ENCODE measurements around the gene CD300A. TPM values are rescaled to one million over a fixed set of nuclear protein-coding genes. Genes with fewer than 3 reads are reported as not detected.

The CD300A gene
- total RNA-seq, 1 donor from 2014 or later: not detected

- no peak for DNase-seq (ENCODE audit: low spot score)
- H3K9me3 Mint-ChIP-seq (ENCODE audit: low read depth): peaks cover 2% of the 10 kb centered on the region
- no peak overlapping the region for H3K4me3 Mint-ChIP-seq (ENCODE audit: unreplicated experiment)
- H3K27ac Mint-ChIP-seq (ENCODE audit: unreplicated experiment): no peak overlapping the region
- peaks cover 36% of the 10 kb centered on the region for H3K4me1 Mint-ChIP-seq (ENCODE audit: low read depth)
- H3K36me3 Mint-ChIP-seq (ENCODE audit: low read depth): no peaks in the 10 kb centered on the region
- TF ChIP-seq, protein P1, sequence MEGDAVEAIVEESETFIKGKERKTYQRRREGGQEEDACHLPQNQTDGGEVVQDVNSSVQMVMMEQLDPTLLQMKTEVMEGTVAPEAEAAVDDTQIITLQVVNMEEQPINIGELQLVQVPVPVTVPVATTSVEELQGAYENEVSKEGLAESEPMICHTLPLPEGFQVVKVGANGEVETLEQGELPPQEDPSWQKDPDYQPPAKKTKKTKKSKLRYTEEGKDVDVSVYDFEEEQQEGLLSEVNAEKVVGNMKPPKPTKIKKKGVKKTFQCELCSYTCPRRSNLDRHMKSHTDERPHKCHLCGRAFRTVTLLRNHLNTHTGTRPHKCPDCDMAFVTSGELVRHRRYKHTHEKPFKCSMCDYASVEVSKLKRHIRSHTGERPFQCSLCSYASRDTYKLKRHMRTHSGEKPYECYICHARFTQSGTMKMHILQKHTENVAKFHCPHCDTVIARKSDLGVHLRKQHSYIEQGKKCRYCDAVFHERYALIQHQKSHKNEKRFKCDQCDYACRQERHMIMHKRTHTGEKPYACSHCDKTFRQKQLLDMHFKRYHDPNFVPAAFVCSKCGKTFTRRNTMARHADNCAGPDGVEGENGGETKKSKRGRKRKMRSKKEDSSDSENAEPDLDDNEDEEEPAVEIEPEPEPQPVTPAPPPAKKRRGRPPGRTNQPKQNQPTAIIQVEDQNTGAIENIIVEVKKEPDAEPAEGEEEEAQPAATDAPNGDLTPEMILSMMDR (IDR thresholded peaks at IDR 0.05): no peak
- H3K27me3 Mint-ChIP-seq (ENCODE audit: low read depth): peaks cover 4% of the 10 kb centered on the region
These were observed 39.8 kb upstream of the CD300A start for GRCh38 chr17:74426551-74427047.

DNA sequence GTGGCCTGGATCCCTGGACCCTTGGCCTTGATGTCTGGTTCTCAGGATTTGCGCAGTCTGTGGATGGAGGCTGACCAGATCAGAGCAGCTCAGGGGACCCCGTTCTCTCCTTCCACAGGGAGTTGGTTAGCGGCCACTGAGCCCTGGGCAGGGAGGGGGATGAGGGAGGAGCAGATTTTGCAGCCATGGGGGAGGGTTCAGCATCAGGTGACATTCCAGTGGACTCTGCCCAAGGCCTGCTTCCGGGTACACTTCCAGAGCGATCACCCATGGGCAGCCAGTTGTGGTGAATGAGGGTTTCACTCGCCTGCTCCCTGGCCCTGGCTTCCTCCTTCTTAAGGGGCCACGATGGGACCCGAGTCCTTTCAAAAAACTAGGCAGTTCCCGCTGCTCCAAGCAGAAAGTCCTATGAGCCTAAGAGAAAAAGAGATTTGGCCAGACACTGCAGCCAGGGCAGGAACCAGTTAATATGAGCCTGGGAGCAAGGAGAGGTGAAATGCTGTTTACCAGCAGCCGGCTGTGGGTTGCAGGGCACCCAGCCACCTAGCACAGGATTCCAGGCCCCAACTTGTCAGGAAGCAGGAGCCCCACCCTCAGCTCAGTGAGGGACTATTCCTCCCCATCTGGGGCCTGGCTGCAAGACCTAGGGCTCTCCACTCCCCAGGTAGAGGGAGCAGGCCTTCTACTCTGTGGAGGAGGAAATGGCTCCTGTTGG is 39.2 kb upstream of the CD300A start:
- peaks cover 38% of the 10 kb centered on the region for H3K4me1 Mint-ChIP-seq (ENCODE audit: low read depth)
- TF ChIP-seq, protein P1 (IDR thresholded peaks at IDR 0.05): no peak
- H3K36me3 Mint-ChIP-seq (ENCODE audit: low read depth): no peaks in the 10 kb centered on the region
- H3K27ac Mint-ChIP-seq (ENCODE audit: unreplicated experiment): no peak overlapping the region
- peaks cover 4% of the 10 kb centered on the region for H3K27me3 Mint-ChIP-seq (ENCODE audit: low read depth)
- DNase-seq (ENCODE audit: low spot score): no peak
- H3K4me3 Mint-ChIP-seq (ENCODE audit: unreplicated experiment): no peak overlapping the region
- peaks cover 2% of the 10 kb centered on the region for H3K9me3 Mint-ChIP-seq (ENCODE audit: low read depth)

DNA sequence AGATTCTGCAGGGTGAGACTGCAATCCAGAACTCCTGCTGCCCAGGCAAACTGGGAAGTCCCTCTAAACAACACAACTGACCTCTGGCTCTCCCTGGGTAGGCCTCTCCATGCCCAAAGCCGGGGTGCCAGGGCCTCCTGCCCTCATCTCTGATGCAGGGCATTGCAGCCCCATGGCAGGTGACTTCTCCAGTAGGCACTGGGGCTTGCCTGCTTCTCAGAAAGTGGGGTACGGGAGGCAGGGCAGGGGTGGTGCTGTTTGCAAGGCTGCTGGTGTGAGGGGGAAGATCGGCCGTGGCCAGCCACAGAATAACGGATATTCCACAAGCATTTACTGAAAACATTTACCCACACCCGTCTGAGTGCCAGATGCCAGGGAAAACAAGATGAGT is 38.7 kb upstream of the CD300A start:
- Mint-ChIP-seq H3K4me3 (ENCODE audit: unreplicated experiment) (no peak overlapping the region), H3K27me3 (ENCODE audit: low read depth) (peaks cover 4% of the 10 kb centered on the region), H3K4me1 (ENCODE audit: low read depth) (peaks cover 39% of the 10 kb centered on the region), H3K9me3 (ENCODE audit: low read depth) (no peaks in the 10 kb centered on the region), H3K27ac (ENCODE audit: unreplicated experiment) (no peak overlapping the region), H3K36me3 (ENCODE audit: low read depth) (no peaks in the 10 kb centered on the region)
- TF ChIP-seq, protein P1 (IDR thresholded peaks at IDR 0.05): no peak
- no peak for DNase-seq (ENCODE audit: low spot score)

GRCh38 chr17:74429604-74430384 is 36.6 kb upstream of the CD300A start:
- peaks cover 2% of the 10 kb centered on the region for H3K27me3 Mint-ChIP-seq (ENCODE audit: low read depth)
- TF ChIP-seq, protein P1 (IDR thresholded peaks at IDR 0.05): no peak
- peaks cover 52% of the 10 kb centered on the region for H3K4me1 Mint-ChIP-seq (ENCODE audit: low read depth)
- no peak for DNase-seq (ENCODE audit: low spot score)
- H3K27ac Mint-ChIP-seq (ENCODE audit: unreplicated experiment): peak overlapping the region; percentile 93
- H3K9me3 Mint-ChIP-seq (ENCODE audit: low read depth): no peaks in the 10 kb centered on the region
- H3K4me3 Mint-ChIP-seq (ENCODE audit: unreplicated experiment): peak overlapping the region; percentile 83
- no peaks in the 10 kb centered on the region for H3K36me3 Mint-ChIP-seq (ENCODE audit: low read depth)

DNA sequence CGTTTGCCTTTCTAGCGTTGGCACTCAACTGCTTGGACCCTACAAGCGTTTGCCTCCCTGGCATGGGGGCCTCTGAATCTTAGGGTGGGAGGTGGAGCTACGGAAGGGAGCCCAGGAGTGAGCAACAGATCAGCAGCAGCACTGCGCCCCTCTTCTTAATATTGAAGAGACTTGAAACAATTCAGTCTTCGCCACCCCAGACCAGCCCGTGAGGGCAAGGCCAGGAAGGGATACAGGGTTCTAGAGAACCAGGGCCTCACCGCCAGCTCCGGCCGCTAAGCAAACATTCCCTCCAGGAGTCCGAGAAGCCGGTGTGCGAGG is 36.1 kb upstream of the CD300A start:
- no peaks in the 10 kb centered on the region for H3K36me3 Mint-ChIP-seq (ENCODE audit: low read depth)
- TF ChIP-seq, protein P1 (IDR thresholded peaks at IDR 0.05): no peak
- H3K4me3 Mint-ChIP-seq (ENCODE audit: unreplicated experiment): peak overlapping the region; percentile 83
- H3K9me3 Mint-ChIP-seq (ENCODE audit: low read depth): no peaks in the 10 kb centered on the region
- peaks cover 2% of the 10 kb centered on the region for H3K27me3 Mint-ChIP-seq (ENCODE audit: low read depth)
- peak overlapping the region; percentile 93 for H3K27ac Mint-ChIP-seq (ENCODE audit: unreplicated experiment)
- peaks cover 55% of the 10 kb centered on the region for H3K4me1 Mint-ChIP-seq (ENCODE audit: low read depth)
- DNase-seq (ENCODE audit: low spot score): no peak

Measured in chondrocyte (in vitro differentiated cells).